GM19452 (cell line): ENCODE measurements around the gene BTBD8.

ENCODE experiments used
- ATAC-seq: cut with Tn5 transposase; IDR thresholded peaks from one replicate; pipeline ENCODE4 v1.9.1; 2021; ENCODE audit not compliant: unreplicated experiment

BTBD8 gene

DNA sequence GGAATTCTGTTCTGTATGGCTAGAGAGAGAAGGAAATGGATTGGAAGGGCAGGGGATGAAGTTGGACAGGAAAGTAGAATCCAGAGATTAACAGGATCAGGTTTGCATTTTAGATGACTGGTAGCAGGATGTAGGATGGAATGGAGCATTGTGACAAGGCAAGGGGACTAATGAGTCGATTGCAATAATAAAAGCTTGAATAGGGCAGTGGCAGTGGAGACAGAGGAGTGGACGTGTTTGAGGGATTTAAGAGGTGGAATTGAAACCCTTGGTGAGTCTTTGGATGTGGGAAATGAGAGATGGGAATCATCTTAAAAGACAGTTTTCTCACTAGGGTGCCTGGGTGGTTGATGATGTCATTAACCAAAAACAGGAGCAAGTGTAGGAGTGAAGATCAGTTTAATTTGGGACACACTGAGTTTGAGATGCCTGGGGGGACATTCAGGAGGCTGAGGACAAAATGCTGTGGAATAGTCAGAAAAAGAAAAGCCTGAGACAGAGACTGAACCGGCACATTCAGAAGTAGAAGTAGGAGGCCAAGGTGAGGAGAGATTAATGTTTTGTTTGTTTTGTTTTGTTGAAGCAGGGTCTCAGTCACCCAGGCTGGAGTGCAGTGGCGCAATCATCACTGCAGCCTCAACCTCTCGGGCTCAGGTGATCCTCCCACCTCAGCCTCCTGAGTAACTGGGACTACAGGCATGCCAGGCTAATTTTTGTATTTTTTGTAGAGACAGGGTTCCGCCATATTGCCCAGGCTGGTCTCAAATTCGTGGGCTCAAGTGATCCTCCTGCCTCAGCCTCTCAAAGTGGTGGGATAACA lies 108.5 kb downstream of the BTBD8 start:
- no peak for ATAC-seq

GRCh38 chr1:92191726-92192125 lies 111.6 kb downstream of the BTBD8 start:
- no peak for ATAC-seq

DNA sequence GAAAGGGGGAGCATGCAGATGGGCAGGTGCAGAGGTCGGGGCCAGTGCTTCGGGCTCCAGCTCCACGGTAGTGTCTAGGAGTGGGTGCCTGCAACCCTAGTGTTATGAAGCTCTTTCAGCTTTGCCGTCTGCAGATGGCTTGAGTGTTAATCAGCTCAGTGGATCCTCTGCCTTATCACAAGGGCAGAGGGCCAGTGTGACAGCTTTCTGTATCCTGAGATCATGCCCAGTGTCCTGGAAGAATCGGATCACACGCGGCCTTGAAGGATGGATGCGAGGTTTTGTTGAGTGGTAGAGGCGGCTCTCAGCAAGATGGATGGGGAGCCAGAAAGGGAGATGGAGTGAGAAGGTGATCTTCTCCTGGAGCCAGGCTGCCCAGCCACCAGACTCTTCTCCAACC lies 112.1 kb downstream of the BTBD8 start:
- no peak for ATAC-seq

GRCh38 chr1:92194511-92194910 lies 114.4 kb downstream of the BTBD8 start:
- no peak for ATAC-seq

DNA sequence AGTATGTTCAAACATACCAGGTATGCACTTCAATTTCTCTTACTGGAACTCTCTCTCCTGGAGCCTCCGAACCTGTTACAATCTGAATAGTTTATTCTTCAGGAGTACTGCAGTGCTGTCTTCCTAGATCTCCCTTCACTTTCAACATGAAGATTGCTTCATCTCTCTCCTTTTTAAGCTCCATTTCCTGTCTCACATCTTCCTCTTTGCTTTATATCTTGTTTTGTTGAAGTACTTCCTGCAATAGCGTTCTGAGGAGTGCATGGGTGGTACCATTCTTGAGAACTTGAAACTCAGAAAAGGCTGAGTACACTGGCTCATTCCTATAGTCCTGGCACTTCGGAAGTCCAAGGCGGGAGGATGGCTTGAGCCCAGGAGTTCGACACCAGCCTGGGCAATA lies 121.8 kb downstream of the BTBD8 start:
- ATAC-seq, result no peak

DNA sequence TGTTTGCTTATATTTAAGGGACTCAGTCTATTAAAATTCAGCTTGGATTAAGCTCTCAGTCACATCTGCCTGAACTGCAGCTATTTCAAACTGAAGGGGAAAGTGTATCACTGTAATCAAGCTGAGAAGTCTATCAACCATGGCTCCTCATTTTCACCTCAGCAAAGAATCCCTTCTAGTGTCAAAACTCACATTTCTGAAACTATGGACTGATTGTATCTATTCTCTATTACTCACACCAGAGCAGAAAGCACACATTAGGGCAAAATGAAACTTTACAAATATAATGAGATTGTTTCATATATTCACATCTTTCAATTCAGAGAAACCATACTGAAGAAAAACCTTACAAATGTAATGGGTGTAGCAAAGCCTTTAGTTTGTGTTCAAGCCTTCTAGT lies 123.0 kb downstream of the BTBD8 start:
- ATAC-seq, result no peak

DNA sequence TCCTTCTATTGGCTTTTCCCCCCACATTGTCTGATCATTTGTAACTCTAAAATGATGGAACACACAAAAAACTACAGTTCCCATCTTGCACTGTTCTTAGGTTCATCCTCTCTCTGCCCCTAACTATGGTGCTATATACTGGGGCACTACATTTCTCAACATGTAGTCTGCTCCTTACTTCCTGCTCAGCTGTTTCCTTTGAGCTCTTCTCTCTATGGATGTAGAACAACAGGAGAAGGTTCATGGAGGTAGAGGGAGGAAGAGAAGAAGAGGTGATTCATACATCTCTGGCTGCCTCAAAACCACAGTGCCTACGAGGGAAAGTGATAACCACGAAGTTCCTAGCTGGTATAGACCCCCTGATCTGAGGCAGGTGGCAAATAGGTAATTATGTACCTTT lies 130.6 kb downstream of the BTBD8 start:
- no peak for ATAC-seq

DNA sequence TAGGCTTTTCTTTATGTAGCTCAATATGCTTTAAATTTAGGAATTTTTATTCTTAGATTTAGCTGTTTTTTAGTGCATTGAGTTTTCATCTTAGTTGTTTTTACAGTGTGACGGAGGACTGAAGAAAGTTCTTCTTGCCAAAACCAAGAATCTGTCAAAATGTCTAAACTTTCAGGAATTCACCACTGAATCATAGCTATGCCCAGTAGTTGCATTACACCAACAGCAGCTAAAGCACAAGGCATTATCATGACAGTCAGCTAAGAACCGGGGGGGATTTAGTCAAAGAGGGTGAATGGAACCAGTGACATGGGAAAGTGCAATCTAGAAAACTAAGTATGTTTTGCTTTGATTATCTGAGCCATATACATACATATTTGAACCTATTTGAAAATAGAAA lies 131.0 kb downstream of the BTBD8 start:
- ATAC-seq, result no peak

- no peak for ATAC-seq
Observed at GRCh38 chr1:92217721-92218120, 137.6 kb downstream of the BTBD8 start, which contains the start of gene C1orf146. Gene C1orf146, plus strand, starts transcription at chr1:92217915. Its CDS starts 13,506 bp downstream, at chr1:92231421.

- ATAC-seq, result no peak
Observed at GRCh38 chr1:92218559-92218958, 138.4 kb downstream of the BTBD8 start.

DNA sequence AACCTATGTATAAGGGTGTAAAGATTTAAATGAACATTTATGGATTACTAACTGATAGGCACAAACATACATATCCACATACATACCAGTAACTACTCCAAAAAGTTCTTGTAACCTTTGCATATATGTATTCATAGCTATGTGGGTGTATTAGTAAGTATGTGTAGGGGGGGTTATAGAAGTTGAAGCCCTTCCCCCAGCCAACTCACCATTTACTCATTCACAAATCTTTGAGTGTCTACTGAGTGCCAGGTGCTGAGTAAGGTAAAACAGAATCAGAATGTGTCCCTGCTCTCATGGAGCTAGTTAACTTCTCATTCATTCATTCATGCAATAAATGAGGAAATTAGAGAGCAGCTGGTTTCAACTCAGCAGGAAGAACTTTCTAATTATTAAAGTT lies 138.9 kb downstream of the BTBD8 start:
- ATAC-seq, result no peak

GRCh38 chr1:92228401-92228800 lies 148.3 kb downstream of the BTBD8 start:
- no peak for ATAC-seq

DNA sequence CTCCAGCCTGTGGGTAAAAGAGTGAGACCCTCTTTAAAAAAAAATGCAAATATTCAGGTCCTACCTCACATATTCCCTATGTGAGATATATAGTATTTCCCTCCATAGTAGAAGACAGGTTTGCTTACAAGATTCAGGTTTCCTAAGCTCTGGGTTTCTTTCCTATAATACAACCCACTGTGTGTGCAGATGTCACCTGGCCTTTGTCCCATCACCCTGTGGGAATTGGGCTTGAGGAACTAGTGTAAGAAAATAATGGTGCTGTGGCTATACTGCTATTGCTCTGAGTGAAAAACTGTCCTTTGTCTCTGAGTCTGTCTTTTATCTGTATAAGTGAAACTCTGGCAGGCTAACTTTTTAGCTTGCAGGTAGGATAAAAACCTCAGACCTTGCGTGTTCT lies 150.6 kb downstream of the BTBD8 start:
- ATAC-seq, result no peak
